PC-3 (cell line): ENCODE data around the gene CNTN6.

Experiments used
- CTCF ChIP-seq: fragments of 300-600 bp; sonication (generic); conservative IDR thresholded peaks from 2 replicates; pipeline ENCODE4 v1.5.1; 2017; ENCODE audit warnings: antibody characterized with exemption, low read depth, mild to moderate bottlenecking, low read length
- EZH2 ChIP-seq: fragments of 300-600 bp; sonication (generic); IDR thresholded peaks from one replicate; pipeline ENCODE4 v1.6.1; 2017; ENCODE audit warnings: antibody characterized with exemption, mild to moderate bottlenecking, low read length; ENCODE audit not compliant: unreplicated experiment
- EZH2phosphoT487 ChIP-seq: fragments of 300-600 bp; sonication (generic); IDR thresholded peaks from 2 replicates; pipeline ENCODE4 v1.6.1; 2018; ENCODE audit warnings: mild to moderate bottlenecking, antibody characterized with exemption, low read length, borderline replicate concordance

- TF ChIP-seq CTCF (no peak), EZH2phosphoT487 (no peak), EZH2 (no peak)
These were observed 355.6 kb downstream of the CNTN6 start for GRCh38 chr3:1448443-1448842.
